Ishikawa (cell line): ENCODE results near the gene GASK1A.

ENCODE experiments used
- CEBPB ChIP-seq: IDR thresholded peaks from 2 replicates; pipeline ENCODE4 v1.6.1; 2012
- CREB1 ChIP-seq: IDR thresholded peaks from 2 replicates; pipeline ENCODE4 v1.6.1; 2012; ENCODE audit warnings: low read depth
- EGR1 ChIP-seq: IDR thresholded peaks from 2 replicates; pipeline ENCODE4 v1.6.1; 2012
- EP300 ChIP-seq: IDR thresholded peaks from 2 replicates; pipeline ENCODE4 v1.6.1; 2012; ENCODE audit warnings: borderline replicate concordance
- FOXM1 ChIP-seq: IDR thresholded peaks from 2 replicates; pipeline ENCODE4 v1.6.1; 2012; ENCODE audit warnings: low read depth, borderline replicate concordance
- NFIC ChIP-seq: IDR thresholded peaks from 2 replicates; pipeline ENCODE4 v1.6.1; 2012
- RAD21 ChIP-seq: IDR thresholded peaks from 2 replicates; pipeline ENCODE4 v1.6.1; 2012; ENCODE audit warnings: low read depth
- REST ChIP-seq: IDR thresholded peaks from 2 replicates; pipeline ENCODE4 v1.6.1; 2012; ENCODE audit warnings: low read depth, mild to moderate bottlenecking
- TAF1 ChIP-seq: IDR thresholded peaks from 2 replicates; pipeline ENCODE4 v1.6.1; 2012; ENCODE audit warnings: low read depth, mild to moderate bottlenecking
- TCF12 ChIP-seq: IDR thresholded peaks from 2 replicates; pipeline ENCODE4 v1.6.1; 2012; ENCODE audit warnings: low read depth
- TEAD4 ChIP-seq: IDR thresholded peaks from 2 replicates; pipeline ENCODE4 v1.6.1; 2012
- USF1 ChIP-seq: IDR thresholded peaks from 2 replicates; pipeline ENCODE4 v1.6.1; 2012
- YY1 ChIP-seq: IDR thresholded peaks from 2 replicates; pipeline ENCODE4 v1.6.1; 2012; ENCODE audit warnings: low read depth
- ZBTB7A ChIP-seq: IDR thresholded peaks from 2 replicates; pipeline ENCODE4 v1.6.1; 2012; ENCODE audit warnings: low read depth
- TF ChIP-seq, protein P1 (sequence below): IDR thresholded peaks from 2 replicates; pipeline ENCODE4 v1.6.1; 2012

The GASK1A gene

DNA sequence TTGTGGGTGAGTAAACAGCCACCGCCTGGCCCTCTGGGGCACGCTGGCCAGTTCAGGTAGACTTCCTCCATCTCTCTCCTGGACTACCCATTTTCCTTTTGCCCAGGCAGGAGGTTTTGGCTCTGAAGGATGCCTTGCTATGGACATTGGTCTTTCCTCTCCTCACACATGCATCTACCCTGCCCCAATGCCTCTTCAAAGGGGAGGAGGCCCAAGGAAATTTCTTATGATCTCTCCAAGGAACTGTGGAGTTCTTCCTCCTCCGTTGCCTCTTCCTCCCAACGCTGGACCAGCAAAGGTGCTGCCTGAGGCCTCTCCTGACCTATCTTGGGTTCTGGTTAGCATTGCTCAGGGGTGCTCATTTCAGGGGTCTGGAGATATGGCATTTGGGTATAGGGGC lies 93.2 kb downstream of the GASK1A start:
- TF ChIP-seq, protein P1, sequence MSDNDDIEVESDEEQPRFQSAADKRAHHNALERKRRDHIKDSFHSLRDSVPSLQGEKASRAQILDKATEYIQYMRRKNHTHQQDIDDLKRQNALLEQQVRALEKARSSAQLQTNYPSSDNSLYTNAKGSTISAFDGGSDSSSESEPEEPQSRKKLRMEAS, result no peak
- TF ChIP-seq REST (no peak), USF1 (no peak), CEBPB (no peak), TCF12 (no peak), ZBTB7A (no peak), NFIC (no peak)

GRCh38 chr3:43073116-43073835 lies 94.2 kb downstream of the GASK1A start:
- TF ChIP-seq YY1 (no peak), ZBTB7A (no peak), EGR1 (no peak), RAD21 (no peak), TAF1 (no peak)

- TF ChIP-seq TEAD4, result no peak
- TF ChIP-seq YY1, result no peak
- TF ChIP-seq NFIC, result no peak
- no peak for TF ChIP-seq CREB1
- TF ChIP-seq REST, result no peak
- TF ChIP-seq, protein P1, result no peak
- TF ChIP-seq TAF1, result no peak
- no peak for TF ChIP-seq TCF12
- TF ChIP-seq CEBPB, result no peak
- TF ChIP-seq EP300, result no peak
- TF ChIP-seq EGR1, result no peak
- no peak for TF ChIP-seq RAD21
- no peak for TF ChIP-seq FOXM1
- TF ChIP-seq ZBTB7A, result no peak
- no peak for TF ChIP-seq USF1
These were observed 94.7 kb downstream of the GASK1A start for GRCh38 chr3:43073836-43074220.

GRCh38 chr3:43074482-43074881 lies 95.4 kb downstream of the GASK1A start:
- TF ChIP-seq TCF12 (no peak), TEAD4 (no peak), ZBTB7A (no peak), NFIC (no peak)

DNA sequence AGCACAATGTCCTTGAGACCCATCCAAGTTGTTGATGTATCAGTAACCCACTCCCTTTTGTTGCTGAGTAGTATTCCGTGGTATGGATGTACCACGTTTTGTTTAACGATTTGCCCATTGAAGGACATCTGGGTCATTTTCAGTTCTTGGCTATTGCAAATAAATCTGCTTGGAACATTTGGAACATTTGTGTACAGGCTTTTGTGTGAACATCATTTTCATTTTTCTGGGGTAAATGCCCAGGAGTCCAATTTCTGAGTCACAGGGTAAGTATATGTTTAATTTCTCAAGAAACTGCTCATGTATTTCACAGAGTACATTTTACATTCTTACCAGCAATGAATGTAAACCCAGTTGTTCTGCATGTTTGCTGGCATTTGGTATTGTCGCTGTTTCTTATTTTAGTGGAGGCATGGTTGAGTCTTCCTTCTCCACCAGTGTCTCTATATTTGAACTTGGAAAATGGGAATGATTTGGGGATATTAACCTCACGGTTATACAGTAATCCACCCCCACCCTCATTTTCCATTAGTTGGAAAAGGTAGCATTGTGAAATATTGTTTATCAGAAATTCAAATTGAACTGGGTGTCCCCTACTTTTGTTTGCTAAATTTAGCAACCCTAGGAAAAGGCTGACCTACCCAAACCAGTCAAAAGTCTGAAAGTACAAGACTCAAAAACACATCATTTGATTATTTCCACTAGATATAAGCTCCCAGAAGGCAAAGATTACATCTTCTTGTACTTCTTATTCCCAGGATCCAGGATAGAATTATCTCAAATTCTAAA lies 96.0 kb downstream of the GASK1A start:
- no peak for TF ChIP-seq USF1
- TF ChIP-seq TCF12, result no peak
- TF ChIP-seq FOXM1, result no peak
